Measurements from ENCODE around the gene EXD3. TPM values are rescaled to one million over a fixed set of nuclear protein-coding genes. Genes with fewer than 3 reads are reported as not detected.

EXD3 gene
- polyA plus RNA-seq, 1 of the 3 experiments (the other 2 are of a cell fraction) = 11.5 TPM

- no peaks in the 10 kb centered on the region for H3K79me2 ChIP-seq (ENCODE audit: insufficient read depth)
- ChIA-PET CTCF (interaction anchor here (0.9 to 1.7 kb wide), 6 partner anchors 10 to 131 kb away, joined by 3 to 8 read pairs (median 3); no protein-coding TSS in a partner anchor), POLR2A (no interaction called here)
- peaks cover 8% of the 10 kb centered on the region for H3F3A ChIP-seq (replicated peaks; ENCODE audit: insufficient read depth)
- H3K9me3 ChIP-seq = no peaks in the 10 kb centered on the region
- no peak for DNase-seq
- H3K4me2 ChIP-seq = no peak overlapping the region
- TF ChIP-seq TCF12 (IDR thresholded peaks at IDR 0.05) (no peak), FOXJ3 (CRISPR knock-in tag; IDR thresholded peaks at IDR 0.05) (no peak), GATA2 (CRISPR knock-in tag; IDR thresholded peaks at IDR 0.05) (no peak), CTCF (IDR thresholded peaks at IDR 0.05) (no peak), ZBTB33 (IDR thresholded peaks at IDR 0.05; ENCODE audit: borderline replicate concordance, low read depth) (no peak), JUND (IDR thresholded peaks at IDR 0.05) (no peak), SIN3A (IDR thresholded peaks at IDR 0.05; ENCODE audit: borderline replicate concordance, low read depth, low read length) (no peak), RAD21 (IDR thresholded peaks at IDR 0.05; ENCODE audit: low read length) (no peak), USF2 (IDR thresholded peaks at IDR 0.05; ENCODE audit: borderline replicate concordance, low read depth, low read length) (no peak), TEAD4 (IDR thresholded peaks at IDR 0.05; ENCODE audit: borderline replicate concordance, insufficient read depth) (no peak), REST (IDR thresholded peaks at IDR 0.05; ENCODE audit: low read depth, low read length) (no peak), GABPA (IDR thresholded peaks at IDR 0.05; ENCODE audit: low read depth) (no peak), MEF2A (IDR thresholded peaks at IDR 0.05; ENCODE audit: borderline replicate concordance, low read depth) (no peak), EP300 (IDR thresholded peaks at IDR 0.05; ENCODE audit: borderline replicate concordance in 1 of 2, low read depth in 1 of 2, low read length in 1 of 2) (no peak), IRF3 (IDR thresholded peaks at IDR 0.05; ENCODE audit: low read depth, low read length) (no peak), USF1 (IDR thresholded peaks at IDR 0.05; ENCODE audit: borderline replicate concordance, low read depth) (no peak), FOSL2 (IDR thresholded peaks at IDR 0.05; ENCODE audit: borderline replicate concordance, low read depth) (no peak), NRF1 (IDR thresholded peaks at IDR 0.05; ENCODE audit: low read depth, low read length) (no peak)
- WGBS (ENCODE audit: low lambda C conversion rate) = 55% methylated on average over 12 of the region's 30 CpGs
- no peak overlapping the region for H3K4me3 ChIP-seq (ENCODE audit: low read depth in 2 of 2, low read length in 1 of 2)
- no peak overlapping the region for H2AFZ ChIP-seq (ENCODE audit: low read depth)
- no peak overlapping the region for H3K9ac ChIP-seq
- peaks cover 0 to 16% of the 10 kb centered on the region in 2 experiments for H3K36me3 ChIP-seq (replicated peaks in 1 of 2; ENCODE audit: control insufficient read depth in 1 of 2, insufficient read depth in 2 of 2, low read length in 1 of 2)
- 0 out of 2 replicates have a peak, but pooled peaks cover 3% of the 10 kb centered on the region for H4K20me1 ChIP-seq (ENCODE audit: insufficient read depth)
- H3K4me1 ChIP-seq (ENCODE audit: control insufficient read depth in 1 of 2, insufficient read depth in 2 of 2, low read depth in 1 of 2, low read length in 1 of 2) = peaks cover 0 to 8% of the 10 kb centered on the region in 2 experiments; a peak in 2 of 4 replicates
- no peaks in the 10 kb centered on the region for H3K27me3 ChIP-seq (ENCODE audit: insufficient read depth)
- no peak overlapping the region for H3K27ac ChIP-seq (ENCODE audit: low read depth in 2 of 2, low read length in 1 of 2)
- H3K9me2 ChIP-seq = no peaks in the 10 kb centered on the region
Observed at GRCh38 chr9:137276473-137277328, 146.3 kb downstream of the EXD3 start.

All from SK-N-SH (cell line).